Panc1 (cell line): ENCODE data around the gene STK32C. TPM values are rescaled to one million over a fixed set of nuclear protein-coding genes. Genes with fewer than 3 reads are reported as not detected.

Source experiments
- ATAC-seq: fragments of 200-7000 bp; cut with Tn5 transposase; 2 replicates; pipeline ENCODE4 v1.9.1; 2020; ENCODE audit warnings: mild to moderate bottlenecking, moderate library complexity
- BruUV-seq: library from RNA; stranded (reverse); fragments of 400-500 nt; replicated peaks from 2 replicates; lab custom pipeline; 2021; lab: Mats Ljungman, UMichigan
- CTCF ChIA-PET: fragments of 300-600 bp; sonication (Branson Sonifier 250); formaldehyde crosslinking; loops from one replicate; lab custom pipeline; 2022; ENCODE audit warnings: antibody characterized with exemption; lab: Charles Lee
- POLR2A ChIA-PET: fragments of 300-600 bp; sonication (Branson Sonifier 250); formaldehyde crosslinking; loops from one replicate; lab custom pipeline; 2022; ENCODE audit warnings: antibody characterized with exemption; lab: Charles Lee
- DNase-seq: peaks from one replicate; pipeline ENCODE4 v3.0.0-alpha.2; 2010; ENCODE audit warnings: low read depth, low spot score
- H3K27ac ChIP-seq: 2 replicates; pipeline ENCODE4 v1.5.1; 2011; ENCODE audit warnings: mild to moderate bottlenecking, low read length, inconsistent platforms
- H3K27me3 ChIP-seq: fragments of 200-500 bp; sonication (Bioruptor generic); 2 replicates; pipeline ENCODE4 v1.6.0; 2014; ENCODE audit warnings: low read length, inconsistent platforms; ENCODE audit not compliant: control insufficient read depth, insufficient read depth
- H3K36me3 ChIP-seq: fragments of 200-500 bp; sonication (Bioruptor generic); 2 replicates; pipeline ENCODE4 v1.5.1; 2014; ENCODE audit warnings: inconsistent platforms, mild to moderate bottlenecking, low read length, moderate library complexity; ENCODE audit not compliant: control insufficient read depth, insufficient read depth
- H3K4me1 ChIP-seq: 2 replicates; pipeline ENCODE4 v1.5.1; 2011; ENCODE audit warnings: inconsistent platforms, mild to moderate bottlenecking, low read length, moderate library complexity; ENCODE audit not compliant: control insufficient read depth, insufficient read depth
- H3K4me3 ChIP-seq, 2 experiments: 2 replicates each; pipeline ENCODE4 v1.5.1; 2011 to 2012; ENCODE audit warnings: low read depth in 2 of 2, low read length in 2 of 2, mild to moderate bottlenecking in 2 of 2, inconsistent platforms in 1 of 2, moderate library complexity in 1 of 2
- H3K9me3 ChIP-seq: fragments of 200-500 bp; sonication (Bioruptor generic); 2 replicates; pipeline ENCODE4 v1.5.1; 2014; ENCODE audit warnings: low read depth, mild to moderate bottlenecking, inconsistent platforms, low read length, moderate library complexity; ENCODE audit not compliant: control insufficient read depth, insufficient read depth
- POLR2AphosphoS5 ChIP-seq: IDR thresholded peaks from 2 replicates; pipeline ENCODE4 v1.6.1; 2012; ENCODE audit warnings: mild to moderate bottlenecking, low read depth, low read length, moderate library complexity
- SIN3A ChIP-seq: IDR thresholded peaks from 2 replicates; pipeline ENCODE4 v1.6.1; 2012; ENCODE audit warnings: low read depth, mild to moderate bottlenecking, low read length, moderate library complexity, borderline replicate concordance; ENCODE audit not compliant: insufficient read depth
- TCF7L2 ChIP-seq: IDR thresholded peaks from 2 replicates; pipeline ENCODE4 v1.6.1; 2011; ENCODE audit warnings: mild to moderate bottlenecking, low read depth, low read length, inconsistent platforms
- in situ Hi-C: cut with HindIII; loops from 2 replicates; pipeline ENCODE4 v1.10.0; 2016; ENCODE audit warnings: low sequenced_read_pairs, low pct_unique_long_range_greater_than_20kb
- intact Hi-C: fragments of 100-400 bp; cut with micrococcal nuclease; formaldehyde crosslinking; loops from one replicate; pipeline ENCODE4 v1.10.0; 2022; ENCODE audit not compliant: unreplicated experiment
- total RNA-seq: library from RNA; stranded (reverse); gene quantifications from one replicate; pipeline ENCODE4 v1.2.1, GENCODE V29; 2021; ENCODE audit not compliant: unreplicated experiment
- TF ChIP-seq, protein P1 (sequence below), 2 experiments: IDR thresholded peaks; 2 replicates each; pipeline ENCODE4 v1.6.1; 2011 to 2012; ENCODE audit warnings: low read depth in 2 of 2, control low read depth in 1 of 2, low read length in 1 of 2, mild to moderate bottlenecking in 1 of 2, moderate library complexity in 1 of 2; ENCODE audit not compliant: insufficient read depth in 1 of 2
- TF ChIP-seq, protein P2 (sequence below): fragments of 450-650 bp; IDR thresholded peaks from 2 replicates; pipeline ENCODE4 v1.5.1; 2017; ENCODE audit warnings: mild to moderate bottlenecking

Gene STK32C
- total RNA-seq, 1 experiment from 2014 or later, result 53.7 TPM

DNA sequence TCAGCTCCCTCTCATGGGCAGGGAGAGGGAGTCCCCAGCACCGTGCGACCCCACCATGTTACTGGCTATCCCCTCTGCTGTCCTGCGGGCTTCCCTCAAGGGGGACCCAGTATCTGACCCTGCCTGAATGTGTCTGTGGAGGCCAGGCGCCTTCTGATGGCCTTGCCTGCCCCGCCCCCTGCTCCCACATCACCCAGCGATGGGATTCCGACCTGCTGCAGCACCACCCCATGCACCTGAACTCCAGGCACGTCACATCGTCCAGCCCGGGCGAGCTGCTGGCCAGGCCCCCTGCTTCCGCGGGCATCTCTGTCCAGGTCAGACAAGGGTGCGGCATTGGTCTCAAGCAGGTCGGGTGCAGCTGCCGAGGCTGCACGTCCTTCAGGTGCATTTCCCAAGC, 43.2 kb upstream of the STK32C start:
- intact Hi-C loops, result no loop called here
- ATAC-seq, result no peak
- no peak overlapping the region for H3K4me3 ChIP-seq
- ChIA-PET POLR2A (no interaction called here), CTCF (no interaction called here)
- no peak for DNase-seq
- no peaks in the 10 kb centered on the region for H3K27me3 ChIP-seq
- in situ Hi-C loops, result no loop called here
- no peak for TF ChIP-seq TCF7L2
- no peak for TF ChIP-seq POLR2AphosphoS5
- TF ChIP-seq, protein P1, sequence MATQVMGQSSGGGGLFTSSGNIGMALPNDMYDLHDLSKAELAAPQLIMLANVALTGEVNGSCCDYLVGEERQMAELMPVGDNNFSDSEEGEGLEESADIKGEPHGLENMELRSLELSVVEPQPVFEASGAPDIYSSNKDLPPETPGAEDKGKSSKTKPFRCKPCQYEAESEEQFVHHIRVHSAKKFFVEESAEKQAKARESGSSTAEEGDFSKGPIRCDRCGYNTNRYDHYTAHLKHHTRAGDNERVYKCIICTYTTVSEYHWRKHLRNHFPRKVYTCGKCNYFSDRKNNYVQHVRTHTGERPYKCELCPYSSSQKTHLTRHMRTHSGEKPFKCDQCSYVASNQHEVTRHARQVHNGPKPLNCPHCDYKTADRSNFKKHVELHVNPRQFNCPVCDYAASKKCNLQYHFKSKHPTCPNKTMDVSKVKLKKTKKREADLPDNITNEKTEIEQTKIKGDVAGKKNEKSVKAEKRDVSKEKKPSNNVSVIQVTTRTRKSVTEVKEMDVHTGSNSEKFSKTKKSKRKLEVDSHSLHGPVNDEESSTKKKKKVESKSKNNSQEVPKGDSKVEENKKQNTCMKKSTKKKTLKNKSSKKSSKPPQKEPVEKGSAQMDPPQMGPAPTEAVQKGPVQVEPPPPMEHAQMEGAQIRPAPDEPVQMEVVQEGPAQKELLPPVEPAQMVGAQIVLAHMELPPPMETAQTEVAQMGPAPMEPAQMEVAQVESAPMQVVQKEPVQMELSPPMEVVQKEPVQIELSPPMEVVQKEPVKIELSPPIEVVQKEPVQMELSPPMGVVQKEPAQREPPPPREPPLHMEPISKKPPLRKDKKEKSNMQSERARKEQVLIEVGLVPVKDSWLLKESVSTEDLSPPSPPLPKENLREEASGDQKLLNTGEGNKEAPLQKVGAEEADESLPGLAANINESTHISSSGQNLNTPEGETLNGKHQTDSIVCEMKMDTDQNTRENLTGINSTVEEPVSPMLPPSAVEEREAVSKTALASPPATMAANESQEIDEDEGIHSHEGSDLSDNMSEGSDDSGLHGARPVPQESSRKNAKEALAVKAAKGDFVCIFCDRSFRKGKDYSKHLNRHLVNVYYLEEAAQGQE (IDR thresholded peaks at IDR 0.05; ENCODE audit: insufficient read depth in 1 of 2, low read depth in 2 of 2, low read length in 1 of 2), result no peak
- TF ChIP-seq, protein P2, sequence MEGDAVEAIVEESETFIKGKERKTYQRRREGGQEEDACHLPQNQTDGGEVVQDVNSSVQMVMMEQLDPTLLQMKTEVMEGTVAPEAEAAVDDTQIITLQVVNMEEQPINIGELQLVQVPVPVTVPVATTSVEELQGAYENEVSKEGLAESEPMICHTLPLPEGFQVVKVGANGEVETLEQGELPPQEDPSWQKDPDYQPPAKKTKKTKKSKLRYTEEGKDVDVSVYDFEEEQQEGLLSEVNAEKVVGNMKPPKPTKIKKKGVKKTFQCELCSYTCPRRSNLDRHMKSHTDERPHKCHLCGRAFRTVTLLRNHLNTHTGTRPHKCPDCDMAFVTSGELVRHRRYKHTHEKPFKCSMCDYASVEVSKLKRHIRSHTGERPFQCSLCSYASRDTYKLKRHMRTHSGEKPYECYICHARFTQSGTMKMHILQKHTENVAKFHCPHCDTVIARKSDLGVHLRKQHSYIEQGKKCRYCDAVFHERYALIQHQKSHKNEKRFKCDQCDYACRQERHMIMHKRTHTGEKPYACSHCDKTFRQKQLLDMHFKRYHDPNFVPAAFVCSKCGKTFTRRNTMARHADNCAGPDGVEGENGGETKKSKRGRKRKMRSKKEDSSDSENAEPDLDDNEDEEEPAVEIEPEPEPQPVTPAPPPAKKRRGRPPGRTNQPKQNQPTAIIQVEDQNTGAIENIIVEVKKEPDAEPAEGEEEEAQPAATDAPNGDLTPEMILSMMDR, result no peak
- TF ChIP-seq SIN3A, result no peak
- H3K4me1 ChIP-seq, result no peaks in the 10 kb centered on the region
- no peaks in the 10 kb centered on the region for H3K9me3 ChIP-seq
- H3K36me3 ChIP-seq, result no peaks in the 10 kb centered on the region
- no TSS peak for BruUV-seq
- H3K27ac ChIP-seq, result no peak overlapping the region

DNA sequence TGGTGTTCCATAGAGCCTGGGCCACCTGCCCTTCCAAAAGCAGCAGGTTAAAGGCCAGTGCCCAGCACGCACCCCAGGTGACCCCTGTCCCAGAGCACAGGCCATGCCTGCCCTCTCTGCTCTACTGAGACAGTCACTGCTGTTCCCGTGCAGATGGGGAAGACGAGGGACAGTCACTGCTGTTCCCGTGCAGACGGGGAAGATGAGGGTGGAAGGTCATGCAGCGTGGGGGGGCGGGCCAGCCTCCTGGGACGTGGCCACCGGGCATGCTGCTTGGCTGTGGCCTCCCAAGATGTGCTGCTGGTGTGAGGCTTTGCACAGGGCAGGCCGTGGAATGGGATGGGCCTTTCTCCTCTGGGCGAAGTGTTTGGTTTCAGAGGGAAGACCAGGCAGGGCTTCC, 42.6 kb upstream of the STK32C start:
- DNase-seq (no peak), ATAC-seq (no peak)
- ChIA-PET CTCF (no interaction called here), POLR2A (no interaction called here)
- Histone ChIP-seq H3K4me1 (no peaks in the 10 kb centered on the region), H3K27ac (no peak overlapping the region), H3K36me3 (no peaks in the 10 kb centered on the region), H3K27me3 (no peaks in the 10 kb centered on the region), H3K9me3 (no peaks in the 10 kb centered on the region), H3K4me3 (no peak overlapping the region)
- in situ Hi-C loops, result no loop called here
- intact Hi-C loops, result no loop called here
- no peak for TF ChIP-seq SIN3A
- TF ChIP-seq, protein P2, result no peak
- TF ChIP-seq TCF7L2, result no peak
- TF ChIP-seq, protein P1 (IDR thresholded peaks at IDR 0.05; ENCODE audit: insufficient read depth in 1 of 2, low read depth in 2 of 2, low read length in 1 of 2), result no peak
- TF ChIP-seq POLR2AphosphoS5, result no peak
- no TSS peak for BruUV-seq
